HT-29 (cell line): ENCODE measurements around the gene RTP2. TPM values are rescaled to one million over a fixed set of nuclear protein-coding genes. Genes with fewer than 3 reads are reported as not detected.
A peak's percentile ranks its signal among the peaks of the same experiment; 100 is the strongest.

ENCODE experiments used
- DNase-seq: peaks from one replicate; pipeline ENCODE4 v3.0.0-alpha.2; 2015; ENCODE audit warnings: low spot score
- total RNA-seq: library from RNA; depleted of rRNA; stranded (reverse); fragments of >200 nt; shearing (Covaris generic); gene quantifications from 2 replicates; pipeline ENCODE4 v1.2.3, GENCODE V29; 2014; rRNA removed

RTP2 gene
- total RNA-seq, 1 experiment from 2014 or later = not detected

GRCh38 chr3:187669675-187670504 is 32.5 kb downstream of the RTP2 start, which contains the start of gene SST:
SST (minus strand) TSS chr3:187670394; CDS start chr3:187670291, 103 bp downstream.
- peak; percentile 8 for DNase-seq

GRCh38 chr3:187667526-187667925 is 34.8 kb downstream of the RTP2 start:
- DNase-seq = no peak

GRCh38 chr3:187665764-187666402 is 36.5 kb downstream of the RTP2 start:
- no peak for DNase-seq

GRCh38 chr3:187665010-187665409 is 37.3 kb downstream of the RTP2 start:
- DNase-seq = no peak

GRCh38 chr3:187662848-187663409 is 39.4 kb downstream of the RTP2 start:
- no peak for DNase-seq

GRCh38 chr3:187661267-187661666 is 41.1 kb downstream of the RTP2 start:
- no peak for DNase-seq

GRCh38 chr3:187651282-187651681 is 51.1 kb downstream of the RTP2 start:
- DNase-seq = no peak

Other genes starting within 250 kb of the RTP2 start
- not detected in 2 replicates for gene SST, start 32.2 kb downstream of the RTP2 start, total RNA-seq
- 11.8 and 12.0 TPM in 2 replicates for gene BCL6, start 42.9 kb upstream of the RTP2 start, total RNA-seq